Activated T-cell treated with anti-CD3 and anti-CD28 coated beads, Interleukin-2, amount 50 U/mL, for 4 hours (primary cell): ENCODE data around the gene MRPS2. TPM values are rescaled to one million over a fixed set of nuclear protein-coding genes. Genes with fewer than 3 reads are reported as not detected.

Source experiments
- ATAC-seq, 2 donors: fragments of 200-7000 bp; cut with Tn5 transposase; one replicate each; pipeline ENCODE4 v1.10.0; 2021
- DNase-seq: peaks from one replicate; pipeline ENCODE4 v3.0.0-alpha.2; 2020
- H3K27me3 Mint-ChIP-seq: one replicate; pipeline ENCODE4 v1.8.0; 2021; ENCODE audit warnings: low read depth, mixed read lengths
- H3K36me3 Mint-ChIP-seq: one replicate; pipeline ENCODE4 v1.8.0; 2022; ENCODE audit warnings: mixed read lengths; ENCODE audit not compliant: insufficient read depth
- H3K4me1 Mint-ChIP-seq: one replicate; pipeline ENCODE4 v1.8.0; 2021; ENCODE audit warnings: low read depth, mixed read lengths
- H3K4me3 Mint-ChIP-seq: one replicate; pipeline ENCODE4 v1.8.0; 2021; ENCODE audit warnings: mild to moderate bottlenecking, moderate library complexity, mixed read lengths
- H3K9me3 Mint-ChIP-seq: one replicate; pipeline ENCODE4 v1.8.0; 2021; ENCODE audit warnings: mixed read lengths
- total RNA-seq, 3 donors: library from RNA; stranded (reverse); gene quantifications; one replicate each; pipeline ENCODE4 v1.2.1, GENCODE V29; 2021

Gene MRPS2
- total RNA-seq, 3 donors from 2014 or later: 85.3 to 110 (median 85.7) TPM

DNA sequence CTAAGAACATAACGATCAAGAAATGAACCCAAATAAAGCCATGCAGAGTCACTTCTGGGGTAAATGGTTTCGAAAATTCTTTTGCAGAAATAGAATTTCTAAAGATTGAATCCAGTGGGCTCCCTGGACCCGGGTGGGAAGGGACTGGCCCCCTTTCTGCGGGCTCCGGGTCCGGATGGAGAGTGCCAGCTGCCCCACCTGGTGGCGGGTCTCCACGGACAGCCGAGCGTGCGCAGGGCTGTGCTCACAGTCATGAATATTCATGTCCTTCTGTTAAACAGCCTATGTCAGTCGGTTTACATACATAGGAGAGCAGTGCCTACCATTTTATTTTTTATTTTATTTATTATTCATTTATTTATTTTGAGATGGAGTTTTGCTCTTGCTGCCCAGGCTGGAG is 25.6 kb upstream of the MRPS2 start:
- H3K36me3 Mint-ChIP-seq: no peaks in the 10 kb centered on the region

DNA sequence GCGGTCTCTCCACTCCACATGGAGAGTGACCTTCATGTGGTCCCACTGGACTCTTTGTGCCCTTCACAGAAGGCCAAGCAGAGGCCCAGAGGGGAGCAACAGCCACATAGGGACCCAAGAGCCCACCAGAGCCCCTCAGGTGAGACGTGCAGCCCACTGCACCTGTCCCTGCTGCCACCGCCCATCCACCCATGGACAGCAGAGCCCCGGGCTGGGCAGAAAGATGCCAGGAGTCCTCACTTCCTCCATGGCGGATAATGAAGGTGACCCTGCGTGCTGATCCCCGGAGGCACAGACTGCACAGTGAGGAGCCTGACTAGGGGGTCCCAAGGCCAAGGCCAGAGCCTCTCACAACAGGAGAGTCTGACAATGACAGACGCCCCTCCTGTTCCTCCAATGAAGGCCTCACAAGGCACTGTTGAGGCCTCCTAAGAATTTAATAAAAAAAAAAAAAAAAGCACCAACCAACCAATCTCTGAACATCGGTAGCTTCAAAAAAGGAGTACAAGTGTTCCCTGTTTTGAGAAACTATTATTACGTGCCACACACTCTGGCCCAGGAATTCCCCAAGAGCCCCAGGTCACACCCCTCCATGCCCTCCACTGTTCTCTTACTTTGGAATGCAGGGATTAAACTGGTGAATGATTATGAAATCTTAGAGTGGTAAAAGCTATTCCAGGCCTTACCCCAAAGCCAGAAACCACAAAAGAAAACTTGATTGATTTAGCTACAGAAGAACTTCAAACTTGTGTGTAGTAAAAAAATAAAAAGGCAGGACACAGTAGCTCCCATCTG is 23.7 kb upstream of the MRPS2 start:
- Mint-ChIP-seq H3K4me1 (peaks cover 4% of the 10 kb centered on the region), H3K9me3 (no peaks in the 10 kb centered on the region), H3K36me3 (no peaks in the 10 kb centered on the region), H3K27me3 (peaks cover 53% of the 10 kb centered on the region), H3K4me3 (no peak overlapping the region)
- ATAC-seq: no peak
- DNase-seq: no peak

More for the DNA sequence above, 25.6 kb upstream of the MRPS2 start:
- Mint-ChIP-seq H3K9me3 (no peaks in the 10 kb centered on the region), H3K27me3 (peaks cover 56% of the 10 kb centered on the region), H3K4me1 (peaks cover 5% of the 10 kb centered on the region), H3K4me3 (no peak overlapping the region)
- DNase-seq (no peak), ATAC-seq (peak; percentile 42 to 56)

DNA sequence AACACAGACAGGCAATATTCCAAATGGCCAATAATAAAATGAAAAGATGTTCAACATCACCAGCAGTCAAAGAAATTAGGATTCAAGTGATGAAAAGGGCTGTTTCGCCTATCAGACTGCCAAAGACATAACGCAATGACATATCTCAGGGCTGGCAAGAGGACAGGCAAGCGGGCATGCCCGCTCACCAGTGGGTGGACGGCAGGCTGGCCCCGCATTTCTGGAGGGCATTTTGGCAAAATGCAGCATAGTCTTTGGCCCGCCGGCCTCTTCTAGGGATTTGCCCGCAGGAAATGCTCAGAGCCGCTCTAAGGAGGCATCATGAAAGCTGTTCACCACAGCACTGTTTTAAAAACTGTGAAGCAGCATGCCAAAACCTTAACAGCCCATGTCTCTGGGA is 22.3 kb upstream of the MRPS2 start:
- Mint-ChIP-seq H3K27me3 (peaks cover 56% of the 10 kb centered on the region), H3K4me1 (peaks cover 6% of the 10 kb centered on the region), H3K4me3 (peak overlapping the region; percentile 88), H3K9me3 (no peaks in the 10 kb centered on the region), H3K36me3 (no peaks in the 10 kb centered on the region)
- no peak for DNase-seq
- ATAC-seq: no peak

- Mint-ChIP-seq H3K4me3 (peak overlapping the region; percentile 88), H3K9me3 (no peaks in the 10 kb centered on the region), H3K4me1 (peaks cover 6% of the 10 kb centered on the region), H3K27me3 (peaks cover 60% of the 10 kb centered on the region), H3K36me3 (no peaks in the 10 kb centered on the region)
- ATAC-seq (peak in 1 of 2 donors; percentile 25), DNase-seq (no peak)
Observed at GRCh38 chr9:135478829-135479468, 21.5 kb upstream of the MRPS2 start.

DNA sequence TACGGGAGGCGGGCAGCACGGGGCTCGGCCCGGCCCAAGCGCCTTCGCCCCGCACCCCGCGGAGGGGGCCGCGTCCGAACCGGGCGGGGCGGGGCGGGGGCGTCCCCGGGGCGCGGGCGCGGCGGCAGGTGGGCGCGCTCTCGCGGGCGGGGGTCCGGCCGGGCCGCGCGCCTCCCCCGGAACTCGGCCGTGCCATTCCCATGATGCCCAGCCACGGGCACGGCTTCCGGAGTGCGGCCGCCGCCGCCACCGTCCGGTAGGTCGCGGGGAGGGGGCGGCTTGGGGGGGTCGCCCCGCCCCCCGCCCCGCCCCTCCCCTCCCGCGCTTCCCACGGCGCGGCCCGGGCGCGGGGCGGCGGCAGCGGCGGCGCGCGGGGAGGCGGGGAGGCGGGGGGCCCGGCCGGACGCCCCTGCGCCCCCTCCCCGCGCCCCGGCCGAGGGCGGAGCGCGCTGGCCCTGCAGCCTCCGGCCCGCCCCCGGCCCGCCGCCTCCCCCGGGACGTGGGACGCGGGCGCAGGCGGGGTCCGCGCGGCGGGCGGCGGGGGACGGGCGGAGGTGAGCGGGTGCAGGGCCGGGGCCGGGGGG is 20.9 kb upstream of the MRPS2 start, which contains the start of gene PPP1R26:
TSS of gene PPP1R26 (plus strand) at position 314 of the 584 bp plus-strand sequence. CDS start 4,729 bp downstream, outside the sequence.
- ATAC-seq (peak; percentile 12 to 20), DNase-seq (no peak)
- Mint-ChIP-seq H3K36me3 (no peaks in the 10 kb centered on the region), H3K9me3 (no peaks in the 10 kb centered on the region), H3K4me3 (peak within 1 kb of the TSS; percentile 88), H3K4me1 (peaks cover 6% of the 10 kb centered on the region), H3K27me3 (peaks cover 62% of the 10 kb centered on the region)

DNA sequence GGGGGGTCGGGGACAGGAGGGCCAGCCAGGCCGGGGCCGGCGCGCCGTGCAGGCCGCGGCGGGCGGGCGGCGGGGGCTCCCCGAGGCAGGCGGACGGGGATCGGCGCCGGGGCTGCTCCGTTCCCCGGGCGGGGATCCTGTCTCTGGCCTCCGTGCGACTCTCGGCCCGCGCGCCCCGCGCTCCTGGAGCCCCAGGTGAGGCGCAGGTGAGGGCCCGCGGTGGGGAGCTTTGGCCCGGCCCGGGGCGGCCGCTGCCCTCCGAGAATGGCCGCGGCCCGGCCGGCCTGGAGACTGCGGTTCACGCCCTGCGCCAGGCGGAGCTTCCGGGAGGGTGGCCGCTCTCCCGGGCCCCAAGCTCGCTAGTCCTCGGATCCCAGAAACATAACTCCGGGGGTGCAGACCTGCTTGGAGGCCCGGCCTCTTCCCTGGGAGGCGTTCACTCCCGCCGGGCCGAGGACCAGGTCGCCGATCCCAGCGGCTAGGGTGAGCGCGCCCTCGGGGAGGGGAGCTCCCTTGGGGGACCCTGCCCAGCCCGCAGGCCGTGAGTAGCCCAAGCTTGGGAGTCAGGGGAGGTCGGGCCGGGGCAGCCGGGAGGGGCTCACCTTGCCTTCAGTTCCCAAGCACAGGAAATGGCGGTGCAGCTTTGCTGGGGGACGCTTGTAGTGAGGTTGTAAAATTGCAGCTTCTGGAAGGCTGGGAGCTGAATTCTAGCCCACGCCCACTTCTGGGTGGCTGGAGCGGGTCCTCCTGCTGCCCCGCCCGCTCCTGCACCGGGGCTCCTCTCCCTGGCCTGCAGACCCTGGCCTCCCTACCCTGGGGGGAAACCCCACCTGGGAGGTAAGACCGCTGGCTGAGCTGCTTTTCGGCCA is 20.2 kb upstream of the MRPS2 start:
- peaks cover 6% of the 10 kb centered on the region for H3K4me1 Mint-ChIP-seq
- no peak for DNase-seq
- H3K27me3 Mint-ChIP-seq: peaks cover 67% of the 10 kb centered on the region
- H3K9me3 Mint-ChIP-seq: no peaks in the 10 kb centered on the region
- no peaks in the 10 kb centered on the region for H3K36me3 Mint-ChIP-seq
- peak; percentile 49 to 58 for ATAC-seq
- H3K4me3 Mint-ChIP-seq: peak overlapping the region; percentile 52

DNA sequence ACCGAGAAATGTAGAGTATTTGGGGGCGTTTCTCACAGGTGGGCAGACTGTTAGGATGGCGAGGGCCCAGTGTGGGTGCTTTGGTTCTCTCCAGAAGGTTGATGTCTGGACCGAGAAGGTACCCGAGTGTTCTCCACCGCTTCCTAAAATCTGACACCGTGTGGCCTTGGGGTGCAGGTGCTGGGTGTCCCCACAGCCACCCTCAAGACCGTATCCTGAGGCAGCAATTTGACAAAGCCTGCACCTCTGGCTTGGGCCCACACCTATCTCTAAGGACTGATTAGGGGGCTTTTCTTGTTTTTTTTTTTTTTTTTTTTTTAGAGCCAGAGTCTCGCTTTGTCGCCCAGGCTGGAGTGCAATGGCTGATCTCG is 19.6 kb upstream of the MRPS2 start:
- ATAC-seq: no peak

GRCh38 chr9:135482015-135482754 is 18.3 kb upstream of the MRPS2 start:
- Mint-ChIP-seq H3K36me3 (no peaks in the 10 kb centered on the region), H3K27me3 (peaks cover 55% of the 10 kb centered on the region), H3K4me1 (peaks cover 6% of the 10 kb centered on the region), H3K4me3 (no peak overlapping the region), H3K9me3 (no peaks in the 10 kb centered on the region)
- no peak for ATAC-seq
- DNase-seq: no peak

More for the DNA sequence above, 19.6 kb upstream of the MRPS2 start:
- H3K9me3 Mint-ChIP-seq: no peaks in the 10 kb centered on the region
- peaks cover 6% of the 10 kb centered on the region for H3K4me1 Mint-ChIP-seq
- H3K27me3 Mint-ChIP-seq: peaks cover 64% of the 10 kb centered on the region
- H3K4me3 Mint-ChIP-seq: peak overlapping the region; percentile 52
- H3K36me3 Mint-ChIP-seq: no peaks in the 10 kb centered on the region
- DNase-seq: no peak

DNA sequence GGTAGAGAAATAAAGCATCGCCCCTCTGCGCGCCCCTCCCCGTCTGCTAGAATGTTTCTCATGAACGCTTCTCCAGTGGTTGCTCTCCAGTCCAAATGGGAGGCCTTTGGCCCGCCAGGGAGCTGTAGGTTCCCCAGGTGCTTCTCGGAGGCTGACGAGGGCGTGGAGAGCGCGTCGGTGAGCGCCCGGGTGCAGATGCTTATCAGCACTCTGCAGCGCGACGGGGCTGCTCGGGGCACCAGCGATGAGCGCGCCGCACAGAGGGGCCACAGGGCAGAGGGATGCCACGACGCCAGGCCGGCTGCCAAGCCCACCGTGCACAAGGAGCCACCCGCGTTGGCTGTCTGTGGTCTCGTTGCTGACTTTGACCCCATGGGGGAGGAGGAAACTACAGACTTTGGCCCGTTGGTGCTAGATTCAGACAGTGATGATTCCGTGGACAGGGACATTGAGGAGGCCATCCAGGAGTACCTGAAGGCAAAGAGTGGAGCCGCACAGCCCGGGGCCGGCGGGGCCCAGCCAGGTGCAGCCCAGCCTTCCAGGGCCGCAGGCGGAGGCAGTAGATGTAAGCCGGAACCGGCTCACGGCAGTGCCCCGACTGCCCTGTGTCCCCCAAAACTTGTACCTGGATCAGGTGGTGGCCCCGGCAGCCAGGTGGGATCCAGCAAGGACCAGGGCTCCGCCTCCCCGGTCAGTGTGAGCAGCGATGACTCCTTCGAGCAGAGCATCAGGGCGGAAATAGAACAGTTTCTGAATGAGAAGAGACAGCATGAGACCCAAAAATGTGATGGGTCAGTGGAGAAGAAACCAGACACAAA is 15.8 kb upstream of the MRPS2 start:
- DNase-seq: no peak
- Mint-ChIP-seq H3K27me3 (peaks cover 41% of the 10 kb centered on the region), H3K4me3 (no peak overlapping the region), H3K36me3 (no peaks in the 10 kb centered on the region), H3K9me3 (no peaks in the 10 kb centered on the region), H3K4me1 (peaks cover 2% of the 10 kb centered on the region)
- no peak for ATAC-seq

- ATAC-seq (no peak), DNase-seq (no peak)
- Mint-ChIP-seq H3K4me3 (no peak overlapping the region), H3K4me1 (peaks cover 2% of the 10 kb centered on the region), H3K27me3 (peaks cover 41% of the 10 kb centered on the region), H3K9me3 (no peaks in the 10 kb centered on the region), H3K36me3 (no peaks in the 10 kb centered on the region)
Observed at GRCh38 chr9:135485385-135485784, 15.1 kb upstream of the MRPS2 start.

- DNase-seq (no peak), ATAC-seq (no peak)
- Mint-ChIP-seq H3K36me3 (no peaks in the 10 kb centered on the region), H3K4me3 (no peak overlapping the region), H3K9me3 (no peaks in the 10 kb centered on the region), H3K27me3 (peaks cover 38% of the 10 kb centered on the region), H3K4me1 (peaks cover 2% of the 10 kb centered on the region)
Observed at GRCh38 chr9:135485832-135486231, 14.7 kb upstream of the MRPS2 start.

GRCh38 chr9:135486267-135487065 is 14.0 kb upstream of the MRPS2 start:
- H3K4me3 Mint-ChIP-seq: no peak overlapping the region
- H3K9me3 Mint-ChIP-seq: no peaks in the 10 kb centered on the region
- H3K4me1 Mint-ChIP-seq: peaks cover 2% of the 10 kb centered on the region
- H3K27me3 Mint-ChIP-seq: peaks cover 33% of the 10 kb centered on the region
- H3K36me3 Mint-ChIP-seq: no peaks in the 10 kb centered on the region
- no peak for ATAC-seq
- DNase-seq: no peak
